ENCODE results near the gene UMODL1.

GRCh38 chr21:42148584-42148983 is 77.5 kb downstream of the UMODL1 start:
- TF ChIP-seq CTCF (IDR thresholded peaks at IDR 0.05) (no peak), EZH2 (IDR thresholded peaks at IDR 0.05) (no peak), EZH2phosphoT487 (IDR thresholded peaks at IDR 0.05) (no peak)
